Stimulated activated CD8-positive, alpha-beta memory T cell treated with anti-CD3 and anti-CD28 coated beads, Interleukin-7, amount 100 ng/mL, for 1 hour (primary cell): ENCODE results near the gene PPP2R2B.
"Not testable (repeated sequence)": the region's sequence is repeated elsewhere in the genome, so short reads cannot be mapped to it uniquely, and the experiment has no call there.

ENCODE experiments used
- DNase-seq, 2 donors: peaks; one replicate each; pipeline ENCODE4 v3.0.0-alpha.2; 2020; ENCODE audit warnings: low read depth in 2 of 2

PPP2R2B gene

GRCh38 chr5:146609731-146610130 lies 268.8 kb downstream of the PPP2R2B start:
- not testable (repeated sequence) for DNase-seq

GRCh38 chr5:146607659-146608332 lies 270.8 kb downstream of the PPP2R2B start:
- no peak for DNase-seq

GRCh38 chr5:146606893-146607292 lies 271.7 kb downstream of the PPP2R2B start:
- no peak for DNase-seq

- DNase-seq = no peak
Measured at GRCh38 chr5:146600376-146600775, 278.2 kb downstream of the PPP2R2B start.

- DNase-seq = no peak
Measured at GRCh38 chr5:146599261-146599660, 279.3 kb downstream of the PPP2R2B start.

GRCh38 chr5:146595088-146595487 lies 283.5 kb downstream of the PPP2R2B start:
- DNase-seq = no peak

- no peak for DNase-seq
Measured at GRCh38 chr5:146592352-146592751, 286.2 kb downstream of the PPP2R2B start.

GRCh38 chr5:146589028-146589345 lies 289.6 kb downstream of the PPP2R2B start:
- no peak for DNase-seq

- DNase-seq = no peak
Measured at GRCh38 chr5:146588331-146589027, 290.1 kb downstream of the PPP2R2B start.

GRCh38 chr5:146586752-146587151 lies 291.8 kb downstream of the PPP2R2B start:
- DNase-seq = no peak

- DNase-seq = no peak
Measured at GRCh38 chr5:146584750-146585149, 293.8 kb downstream of the PPP2R2B start.

- no peak for DNase-seq
Measured at GRCh38 chr5:146582051-146582596, 296.4 kb downstream of the PPP2R2B start.

- DNase-seq = no peak
Measured at GRCh38 chr5:146580237-146580636, 298.3 kb downstream of the PPP2R2B start.

GRCh38 chr5:146574713-146575112 lies 303.8 kb downstream of the PPP2R2B start:
- DNase-seq = no peak

- DNase-seq = no peak
Measured at GRCh38 chr5:146568161-146568560, 310.4 kb downstream of the PPP2R2B start.

- DNase-seq = peak; percentile 10 to 11
Measured at GRCh38 chr5:146565764-146566367, 312.7 kb downstream of the PPP2R2B start.

GRCh38 chr5:146564007-146564762 lies 314.4 kb downstream of the PPP2R2B start:
- no peak for DNase-seq

GRCh38 chr5:146562461-146562860 lies 316.1 kb downstream of the PPP2R2B start:
- no peak for DNase-seq

- no peak for DNase-seq
Measured at GRCh38 chr5:146561711-146562110, 316.8 kb downstream of the PPP2R2B start.

- no peak for DNase-seq
Measured at GRCh38 chr5:146560205-146560812, 318.2 kb downstream of the PPP2R2B start.

- DNase-seq = not testable (repeated sequence)
Measured at GRCh38 chr5:146556884-146557283, 321.7 kb downstream of the PPP2R2B start.

GRCh38 chr5:146553446-146553845 lies 325.1 kb downstream of the PPP2R2B start:
- DNase-seq = no peak
